Measurements from ENCODE around the gene MSH2. TPM values are rescaled to one million over a fixed set of nuclear protein-coding genes. Genes with fewer than 3 reads are reported as not detected.

Gene MSH2
- total and polyA plus RNA-seq, 5 donors from 2014 or later: 12.9 to 29.9 (median 29.0) TPM

DNA sequence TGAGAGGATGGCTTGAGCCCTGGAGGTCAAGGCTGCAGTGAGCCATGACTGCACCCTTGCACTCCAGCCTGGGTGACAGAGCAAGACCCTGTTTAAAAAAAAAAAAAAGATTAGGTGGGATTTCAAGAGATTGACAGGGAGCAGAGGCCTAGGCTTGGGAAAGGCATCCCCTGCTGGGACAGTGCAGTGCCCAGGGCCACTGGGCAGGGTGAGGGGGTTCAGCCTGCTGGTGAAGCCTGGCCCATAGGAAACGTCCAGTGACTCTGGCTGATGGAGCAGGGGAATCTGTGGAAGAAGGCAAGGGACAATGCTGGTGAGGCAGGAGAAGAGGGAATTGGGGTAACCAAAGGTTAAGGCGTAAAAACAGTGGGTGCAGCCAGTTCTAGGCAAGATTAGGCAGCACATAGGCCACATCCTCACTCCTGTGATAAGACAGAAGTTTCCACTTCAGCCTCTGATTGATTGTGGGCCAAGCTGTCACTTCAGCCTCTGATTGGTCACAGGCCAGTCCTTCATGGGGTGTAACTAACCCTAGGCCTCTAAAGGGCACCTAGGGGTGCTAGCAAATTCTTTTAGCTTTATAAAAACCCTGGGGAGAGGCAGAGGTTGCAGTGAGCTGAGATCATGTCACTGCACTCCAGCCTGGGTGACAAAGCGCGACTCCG is 128.6 kb downstream of the MSH2 start:
- Mint-ChIP-seq H3K4me1 (no peaks in the 10 kb centered on the region), H3K27ac (no peak overlapping the region), H3K27me3 (no peaks in the 10 kb centered on the region), H3K9me3 (no peaks in the 10 kb centered on the region), H3K4me3 (no peak overlapping the region), H3K36me3 (peaks cover 8% of the 10 kb centered on the region)
- ATAC-seq (ENCODE audit: low read depth in 2 of 2) (no peak), DNase-seq (no peak)
- H3K36me3 ChIP-seq (ENCODE audit: control insufficient read depth, insufficient read depth, low read length): no peaks in the 10 kb centered on the region
- H3K27ac ChIP-seq (ENCODE audit: insufficient read depth, low read length, poor library complexity, severe bottlenecking): no peak overlapping the region
- H3K4me1 ChIP-seq (ENCODE audit: control insufficient read depth, insufficient read depth, low read length, poor library complexity, severe bottlenecking): no peaks in the 10 kb centered on the region
- H3K27me3 ChIP-seq (ENCODE audit: control insufficient read depth, insufficient read depth, low read length): no peaks in the 10 kb centered on the region
- H3K9me3 ChIP-seq (ENCODE audit: control insufficient read depth in 2 of 2, low read length in 2 of 2): no peaks in the 10 kb centered on the region
- no peak overlapping the region for H3K4me3 ChIP-seq (ENCODE audit: low read depth, low read length)

Other genes with a start within 250 kb of the MSH2 start
- gene STPG4, start 247.8 kb upstream of the MSH2 start, total RNA-seq: 0.32 TPM
- gene STPG4, start 247.8 kb upstream of the MSH2 start, polyA plus RNA-seq: not detected
- 211 TPM for gene CALM2, start 226.6 kb upstream of the MSH2 start, total RNA-seq
- 100 to 1,000 TPM; 890 to 977 (median 944) TPM for gene CALM2, start 226.6 kb upstream of the MSH2 start, polyA plus RNA-seq
- gene EPCAM, start 33.8 kb upstream of the MSH2 start, total RNA-seq: 0.54 TPM
- gene EPCAM, start 33.8 kb upstream of the MSH2 start, polyA plus RNA-seq: not detected
- gene KCNK12, start 167.8 kb downstream of the MSH2 start, total RNA-seq: 0.20 TPM
- gene KCNK12, start 167.8 kb downstream of the MSH2 start, polyA plus RNA-seq: under 1 TPM; 0.28 to 0.77 (median 0.39) TPM

Measured in CD4-positive, CD25-positive, alpha-beta regulatory T cell (primary cell).